Breast epithelium (tissue), 4 donors: ENCODE measurements around the gene AFAP1. TPM values are rescaled to one million over a fixed set of nuclear protein-coding genes. Genes with fewer than 3 reads are reported as not detected.

Source experiments
- DNase-seq, 2 donors: peaks; one replicate each; pipeline ENCODE4 v3.0.0-alpha.2; 2019; ENCODE audit warnings: low spot score in 2 of 2
- H3K27ac ChIP-seq, 2 donors: fragments of 200-600 bp; sonication (generic) in 1 of 2; one replicate each; pipeline ENCODE4 v1.5.1; 2016 to 2019; ENCODE audit warnings: mild to moderate bottlenecking in 1 of 2
- H3K27me3 ChIP-seq, 2 donors: fragments of 200-600 bp; sonication (generic) in 1 of 2; one replicate each; pipeline versions ENCODE4 v1.5.1 to v1.6.0; 2017 to 2019; ENCODE audit warnings: control low read depth in 1 of 2, mild to moderate bottlenecking in 1 of 2
- H3K36me3 ChIP-seq: fragments of 200-600 bp; one replicate; pipeline ENCODE4 v1.5.1; 2019
- H3K4me1 ChIP-seq, 2 donors: fragments of 200-600 bp; sonication (generic); one replicate each; pipeline ENCODE4 v1.5.1; 2016 to 2019; ENCODE audit warnings: control low read depth in 1 of 2
- H3K4me3 ChIP-seq, 3 donors: fragments of 200-600 bp; sonication (generic); 1 replicate in 2 of 3; 2 replicates in 1 of 3; pipeline ENCODE4 v1.5.1; 2016 to 2019; ENCODE audit warnings: mild to moderate bottlenecking in 3 of 3, moderate library complexity in 2 of 3
- H3K9me3 ChIP-seq, 2 donors: fragments of 200-600 bp; sonication (generic) in 1 of 2; one replicate each; pipeline ENCODE4 v1.5.1; 2016 to 2019; ENCODE audit warnings: control low read depth in 1 of 2
- POLR2A ChIP-seq: fragments of 450-650 bp; IDR thresholded peaks from one replicate; pipeline ENCODE4 v1.6.1; 2016; ENCODE audit warnings: antibody characterized with exemption, mild to moderate bottlenecking, moderate library complexity
- POLR2AphosphoS5 ChIP-seq, 3 donors: sonication (generic); formaldehyde crosslinking; IDR thresholded peaks; one replicate each; pipeline ENCODE4 v1.6.1; 2017; ENCODE audit warnings: antibody characterized with exemption in 3 of 3
- intact Hi-C: fragments of 100-400 bp; cut with DNase I; formaldehyde crosslinking; loops from one replicate; pipeline ENCODE4 v1.15.1; 2023; ENCODE audit warnings: low total_unique reads
- total RNA-seq, 3 donors: library from RNA; depleted of rRNA; stranded (reverse); fragments of >200 nt; gene quantifications; one replicate each; pipeline ENCODE4 v1.1.0, GENCODE V29; 2016
- TF ChIP-seq, protein P1 (sequence below), 3 donors: fragments of 450-650 bp; IDR thresholded peaks; one replicate each; pipeline ENCODE4 v1.5.1; 2016 to 2017; ENCODE audit warnings: antibody characterized with exemption in 3 of 3, mild to moderate bottlenecking in 3 of 3, moderate library complexity in 3 of 3

Gene AFAP1
- total RNA-seq, 3 donors from 2014 or later = 14.5 to 21.6 (median 16.6) TPM

DNA sequence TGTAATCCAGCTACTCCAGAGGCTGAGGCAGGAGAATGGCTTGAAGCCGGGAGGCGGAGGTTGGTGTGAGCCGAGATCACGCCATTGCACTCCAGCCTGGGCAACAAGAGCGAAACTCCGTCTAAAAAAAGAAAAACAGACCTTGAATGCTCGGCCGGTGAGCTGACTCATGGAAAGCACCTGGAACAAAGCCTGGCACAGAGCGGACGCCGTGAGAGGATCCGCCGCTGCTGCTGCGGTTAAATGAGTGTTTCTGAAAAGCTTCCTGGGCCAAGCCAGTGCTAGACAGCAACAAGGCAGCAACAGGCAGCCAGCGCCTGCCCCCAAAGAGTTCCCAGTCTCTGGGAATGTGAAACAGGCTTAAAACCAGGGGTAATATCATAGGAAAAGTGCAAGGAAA lies 186.4 kb downstream of the AFAP1 start:
- H3K9me3 ChIP-seq = no peaks in the 10 kb centered on the region
- H3K27me3 ChIP-seq = no peaks in the 10 kb centered on the region
- H3K4me1 ChIP-seq = no peaks in the 10 kb centered on the region
- no peaks in the 10 kb centered on the region for H3K36me3 ChIP-seq
- no peak overlapping the region for H3K4me3 ChIP-seq
- H3K27ac ChIP-seq = no peak overlapping the region
- no peak for DNase-seq
- TF ChIP-seq POLR2A = no peak
- TF ChIP-seq, protein P1, sequence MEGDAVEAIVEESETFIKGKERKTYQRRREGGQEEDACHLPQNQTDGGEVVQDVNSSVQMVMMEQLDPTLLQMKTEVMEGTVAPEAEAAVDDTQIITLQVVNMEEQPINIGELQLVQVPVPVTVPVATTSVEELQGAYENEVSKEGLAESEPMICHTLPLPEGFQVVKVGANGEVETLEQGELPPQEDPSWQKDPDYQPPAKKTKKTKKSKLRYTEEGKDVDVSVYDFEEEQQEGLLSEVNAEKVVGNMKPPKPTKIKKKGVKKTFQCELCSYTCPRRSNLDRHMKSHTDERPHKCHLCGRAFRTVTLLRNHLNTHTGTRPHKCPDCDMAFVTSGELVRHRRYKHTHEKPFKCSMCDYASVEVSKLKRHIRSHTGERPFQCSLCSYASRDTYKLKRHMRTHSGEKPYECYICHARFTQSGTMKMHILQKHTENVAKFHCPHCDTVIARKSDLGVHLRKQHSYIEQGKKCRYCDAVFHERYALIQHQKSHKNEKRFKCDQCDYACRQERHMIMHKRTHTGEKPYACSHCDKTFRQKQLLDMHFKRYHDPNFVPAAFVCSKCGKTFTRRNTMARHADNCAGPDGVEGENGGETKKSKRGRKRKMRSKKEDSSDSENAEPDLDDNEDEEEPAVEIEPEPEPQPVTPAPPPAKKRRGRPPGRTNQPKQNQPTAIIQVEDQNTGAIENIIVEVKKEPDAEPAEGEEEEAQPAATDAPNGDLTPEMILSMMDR (IDR thresholded peaks at IDR 0.05) = no peak
- no peak for TF ChIP-seq POLR2AphosphoS5 (IDR thresholded peaks at IDR 0.05)
- intact Hi-C loops = no loop called here

DNA sequence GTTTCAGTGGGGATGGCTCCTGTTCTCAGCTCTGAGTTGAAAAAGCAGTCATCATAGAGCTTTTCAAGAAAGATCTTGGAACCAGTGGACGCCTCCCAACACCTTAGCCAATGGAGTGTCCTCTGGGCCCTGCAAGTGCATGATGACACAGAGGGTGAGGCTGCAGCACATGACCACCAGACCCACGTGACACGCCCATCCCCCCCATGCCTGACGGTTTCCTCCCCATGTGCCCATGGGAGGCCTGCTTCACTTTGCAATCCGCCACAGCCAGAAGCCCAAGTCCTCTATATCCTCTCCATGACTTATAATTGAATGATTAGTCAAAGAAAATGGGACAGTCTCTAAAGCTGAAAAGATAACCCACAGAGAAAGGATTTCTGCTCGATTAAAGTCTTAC lies 187.0 kb downstream of the AFAP1 start:
- H3K4me3 ChIP-seq = no peak overlapping the region
- no peaks in the 10 kb centered on the region for H3K36me3 ChIP-seq
- H3K9me3 ChIP-seq = no peaks in the 10 kb centered on the region
- no peak for DNase-seq
- H3K4me1 ChIP-seq = no peaks in the 10 kb centered on the region
- intact Hi-C loops = no loop called here
- H3K27me3 ChIP-seq = no peaks in the 10 kb centered on the region
- no peak for TF ChIP-seq POLR2A
- no peak for TF ChIP-seq POLR2AphosphoS5 (IDR thresholded peaks at IDR 0.05)
- TF ChIP-seq, protein P1 (IDR thresholded peaks at IDR 0.05) = no peak
- H3K27ac ChIP-seq = no peak overlapping the region

DNA sequence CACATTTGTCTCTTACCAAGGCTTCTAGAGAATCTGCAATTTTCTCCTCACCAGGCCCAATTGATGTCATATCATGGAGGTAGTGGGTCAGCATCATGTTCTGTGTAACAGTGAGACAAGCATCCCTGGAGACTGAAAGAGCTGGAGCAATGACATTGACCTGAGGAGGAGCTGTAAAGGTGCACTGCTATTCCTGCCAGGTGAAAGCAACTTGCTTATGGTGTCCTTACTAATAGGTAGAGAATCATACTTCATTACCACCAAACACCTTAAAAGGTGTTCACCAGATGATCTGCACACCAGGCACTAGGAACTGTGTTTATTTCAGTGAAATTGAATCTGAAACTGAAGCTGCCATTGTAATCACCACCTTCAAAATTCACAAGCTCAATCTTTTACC lies 188.7 kb downstream of the AFAP1 start:
- DNase-seq = no peak
- H3K27ac ChIP-seq = no peak overlapping the region
- no peaks in the 10 kb centered on the region for H3K4me1 ChIP-seq
- intact Hi-C loops = no loop called here
- H3K36me3 ChIP-seq = no peaks in the 10 kb centered on the region
- no peak overlapping the region for H3K4me3 ChIP-seq
- no peak for TF ChIP-seq POLR2AphosphoS5 (IDR thresholded peaks at IDR 0.05)
- TF ChIP-seq, protein P1 (IDR thresholded peaks at IDR 0.05) = no peak
- TF ChIP-seq POLR2A = no peak
- no peaks in the 10 kb centered on the region for H3K27me3 ChIP-seq
- H3K9me3 ChIP-seq = no peaks in the 10 kb centered on the region

- H3K4me3 ChIP-seq = no peak overlapping the region
- H3K36me3 ChIP-seq = no peaks in the 10 kb centered on the region
- no peaks in the 10 kb centered on the region for H3K4me1 ChIP-seq
- H3K9me3 ChIP-seq = no peaks in the 10 kb centered on the region
- DNase-seq = no peak
- TF ChIP-seq POLR2AphosphoS5 (IDR thresholded peaks at IDR 0.05) (no peak), POLR2A (no peak)
- TF ChIP-seq, protein P1 (IDR thresholded peaks at IDR 0.05) = no peak
- H3K27me3 ChIP-seq = no peaks in the 10 kb centered on the region
- intact Hi-C loops = no loop called here
- H3K27ac ChIP-seq = no peak overlapping the region
Measured at GRCh38 chr4:7750523-7750922, 189.1 kb downstream of the AFAP1 start.

- Histone ChIP-seq H3K27ac (no peak overlapping the region), H3K9me3 (no peaks in the 10 kb centered on the region), H3K4me3 (no peak overlapping the region), H3K36me3 (no peaks in the 10 kb centered on the region), H3K27me3 (no peaks in the 10 kb centered on the region), H3K4me1 (no peaks in the 10 kb centered on the region)
- TF ChIP-seq, protein P1 (IDR thresholded peaks at IDR 0.05) = no peak
- no peak for TF ChIP-seq POLR2A
- TF ChIP-seq POLR2AphosphoS5 (IDR thresholded peaks at IDR 0.05) = no peak
- intact Hi-C loops = no loop called here
- DNase-seq = no peak
Measured at GRCh38 chr4:7747566-7747965, 192.1 kb downstream of the AFAP1 start.
